Neural cell (in vitro differentiated cells): ENCODE data around the gene SSX5. TPM values are rescaled to one million over a fixed set of nuclear protein-coding genes. Genes with fewer than 3 reads are reported as not detected.

Experiments used
- polyA plus RNA-seq: library from polyadenylated mRNA; depleted of rRNA; stranded (reverse); fragments of >200 nt; gene quantifications from 2 replicates; pipeline ENCODE4 v1.2.3, GENCODE V29; 2014
- small RNA-seq, 3 experiments: library from RNA; depleted of rRNA; stranded (forward); fragments of <200 nt; gene quantifications; one replicate each; pipeline ENCODE3, GENCODE V24; 2012

The SSX5 gene
- polyA plus RNA-seq, 1 donor from 2014 or later = not detected

Small RNA genes within 50 kb of the gene (small RNA-seq; reads per million reads assigned to genes)
- gene AC245047.3 (0 reads per million in 3 experiments), gene AC245047.7 (0 reads per million in 3 experiments), gene RNA5SP503 (0 reads per million in 3 experiments), gene RNU6-707P (0.07 to 0.57 (median 0.32) reads per million in 3 experiments)

Other genes with a start within 250 kb of the SSX5 start
- 12.2 and 12.5 TPM in 2 replicates for gene ZNF182, start 192.8 kb downstream of the SSX5 start, polyA plus RNA-seq
- gene SPACA5, start 189.8 kb downstream of the SSX5 start, polyA plus RNA-seq = not detected in 2 replicates
- 1.5 and 2.3 TPM in 2 replicates for gene ZNF630, start 125.2 kb downstream of the SSX5 start, polyA plus RNA-seq
- gene SPACA5B, start 66.2 kb downstream of the SSX5 start, polyA plus RNA-seq = not detected in 2 replicates
- not detected in 2 replicates for gene SSX1, start 58.6 kb upstream of the SSX5 start, polyA plus RNA-seq
- not detected in 2 replicates for gene SSX3, start 159.9 kb upstream of the SSX5 start, polyA plus RNA-seq
- not detected in 2 replicates for gene SSX4, start 186.7 kb upstream of the SSX5 start, polyA plus RNA-seq
- gene SSX4B, start 215.2 kb upstream of the SSX5 start, polyA plus RNA-seq = not detected in 2 replicates